HepG2 (cell line): ENCODE data around the gene PIN4. TPM values are rescaled to one million over a fixed set of nuclear protein-coding genes. Genes with fewer than 3 reads are reported as not detected.

Source experiments
- ATAC-seq: fragments of 200-7000 bp; cut with Tn5 transposase; 3 replicates; pipeline ENCODE4 v1.9.1; 2020; ENCODE audit warnings: mild to moderate bottlenecking, moderate library complexity
- BruUV-seq: library from RNA; stranded (reverse); fragments of 400-500 nt; replicated peaks from 2 replicates; lab custom pipeline; 2021; lab: Mats Ljungman, UMichigan
- CTCF ChIA-PET: fragments of 300-600 bp; formaldehyde crosslinking; extraction: SDS; loops from one replicate; lab custom pipeline; 2021; ENCODE audit warnings: low total read pairs, inconsistent platforms, low intra/inter-chr PET ratio; lab: Yijun Ruan, JAX
- POLR2A ChIA-PET: fragments of 350-600 bp; sonication (Branson Sonifier 250); formaldehyde crosslinking; loops from one replicate; lab custom pipeline; 2020; ENCODE audit warnings: antibody characterized with exemption, inconsistent platforms; lab: Yijun Ruan, JAX
- DNase-seq: peaks from one replicate; pipeline ENCODE4 v3.0.0-alpha.2; 2015; ENCODE audit warnings: low spot score
- FAIRE-seq: peaks from 3 replicates; lab custom pipeline; 2011; peaks lifted over from hg19 to GRCh38; lab: Jason Lieb, UNC
- H2AFZ ChIP-seq: one replicate; pipeline ENCODE4 v1.6.1; 2011; ENCODE audit warnings: low read length, inconsistent platforms
- H3K27ac ChIP-seq: fragments of 300-600 bp; 3 replicates; pipeline ENCODE4 v1.8.0; 2011; ENCODE audit warnings: mixed run types, mild to moderate bottlenecking, mixed read lengths, low read length, inconsistent platforms; ENCODE audit not compliant: insufficient read depth; ENCODE audit errors: extremely low read length
- H3K27me3 ChIP-seq, 2 experiments: fragments of 200-600 bp in 1 of 2; 2 replicates in 1 of 2; 3 replicates in 1 of 2; pipeline versions ENCODE4 v1.6.0 to v1.8.0; 2011; ENCODE audit warnings: low read length in 2 of 2, mild to moderate bottlenecking in 2 of 2, moderate library complexity in 2 of 2, inconsistent platforms in 1 of 2; ENCODE audit not compliant: insufficient read depth in 2 of 2, control insufficient read depth in 1 of 2
- H3K36me3 ChIP-seq, 2 experiments: fragments of 200-600 bp in 1 of 2; replicated peaks in 1 of 2; 2 replicates in 1 of 2; 3 replicates in 1 of 2; pipeline versions ENCODE4 v1.5.1 to v1.8.0; 2011; ENCODE audit warnings: low read length in 2 of 2, inconsistent platforms in 1 of 2; ENCODE audit not compliant: insufficient read depth in 2 of 2, control insufficient read depth in 1 of 2
- H3K4me1 ChIP-seq: 2 replicates; pipeline ENCODE4 v1.5.1; 2012; ENCODE audit warnings: low read length, inconsistent platforms; ENCODE audit not compliant: insufficient read depth
- H3K4me2 ChIP-seq: 2 replicates; pipeline ENCODE4 v1.6.0; 2011; ENCODE audit warnings: low read depth, low read length, inconsistent platforms
- H3K4me3 ChIP-seq, 3 experiments: fragments of 200-600 bp in 1 of 3; sonication (generic), shearing (Covaris generic) in 1 of 3; replicated peaks in 1 of 3; 2 replicates each; pipeline ENCODE4 v1.5.1; 2011 to 2016; ENCODE audit warnings: low read length in 3 of 3, inconsistent platforms in 2 of 3, low read depth in 2 of 3, mild to moderate bottlenecking in 2 of 3, control low read depth in 1 of 3, mixed read lengths in 1 of 3; ENCODE audit not compliant: insufficient read depth in 1 of 3
- H3K79me2 ChIP-seq: one replicate; pipeline ENCODE4 v1.6.1; 2011; ENCODE audit warnings: low read length, inconsistent platforms; ENCODE audit not compliant: insufficient read depth
- H3K9ac ChIP-seq: 2 replicates; pipeline ENCODE4 v1.6.0; 2011; ENCODE audit warnings: mild to moderate bottlenecking, low read depth, low read length, inconsistent platforms; ENCODE audit not compliant: insufficient read depth
- H3K9me3 ChIP-seq: 2 replicates; pipeline ENCODE4 v1.5.1; 2012; ENCODE audit warnings: mild to moderate bottlenecking, low read length
- H4K20me1 ChIP-seq: 2 replicates; pipeline ENCODE4 v1.6.0; 2011; ENCODE audit warnings: inconsistent platforms, mild to moderate bottlenecking, low read length, moderate library complexity; ENCODE audit not compliant: insufficient read depth
- CEBPB ChIP-seq: IDR thresholded peaks from 2 replicates; pipeline ENCODE4 v1.6.1; 2011; ENCODE audit warnings: low read depth, low read length, improper control_type of control experiment, borderline replicate concordance
- CHD4 ChIP-seq: fragments of 200-600 bp; sonication (generic); IDR thresholded peaks from 2 replicates; pipeline ENCODE4 v1.7.0; 2017; ENCODE audit warnings: mild to moderate bottlenecking, low read length, borderline replicate concordance
- E2F2 ChIP-seq: sonication (generic); formaldehyde crosslinking; IDR thresholded peaks from 2 replicates; pipeline ENCODE4 v1.4.0; 2020; ENCODE audit warnings: missing genetic modification reagents, borderline replicate concordance
- ETS1 ChIP-seq: sonication (generic); formaldehyde crosslinking; IDR thresholded peaks from 2 replicates; pipeline ENCODE4 v1.4.0; 2020; ENCODE audit warnings: missing genetic modification reagents
- FOXM1 ChIP-seq: sonication (generic); formaldehyde crosslinking; IDR thresholded peaks from 2 replicates; pipeline ENCODE4 v1.5.0; 2020; ENCODE audit warnings: missing genetic modification reagents
- GATAD1 ChIP-seq: IDR thresholded peaks from 2 replicates; pipeline ENCODE4 v1.6.1; 2016; ENCODE audit warnings: missing genetic modification reagents, missing compliant biosample characterization
- HHEX ChIP-seq: IDR thresholded peaks from 2 replicates; pipeline ENCODE4 v1.6.1; 2016; ENCODE audit warnings: control low read depth
- HNF4G ChIP-seq, 2 experiments: sonication (generic) in 1 of 2; formaldehyde crosslinking in 1 of 2; IDR thresholded peaks; 2 replicates each; pipeline versions ENCODE4 v1.4.0 to v1.6.1; 2011 to 2020; ENCODE audit warnings: borderline replicate concordance in 2 of 2, low read depth in 2 of 2, mild to moderate bottlenecking in 2 of 2, low read length in 1 of 2, missing genetic modification reagents in 1 of 2, moderate library complexity in 1 of 2
- MIER3 ChIP-seq: IDR thresholded peaks from 2 replicates; pipeline ENCODE4 v1.6.1; 2016; ENCODE audit warnings: missing compliant biosample characterization, borderline replicate concordance
- PLRG1 ChIP-seq: fragments of 450-650 bp; conservative IDR thresholded peaks from 2 replicates; pipeline ENCODE4 v1.6.1; 2016
- SOX6 ChIP-seq, 2 experiments: fragments of 450-650 bp in 1 of 2; sonication (generic) in 1 of 2; formaldehyde crosslinking in 1 of 2; IDR thresholded peaks; 2 replicates each; pipeline versions ENCODE4 v1.4.0 to v1.6.1; 2017 to 2020; ENCODE audit warnings: antibody characterized with exemption in 1 of 2, mild to moderate bottlenecking in 1 of 2, missing genetic modification reagents in 1 of 2
- ZMYM3 ChIP-seq: sonication (generic); formaldehyde crosslinking; IDR thresholded peaks from 2 replicates; pipeline ENCODE4 v1.5.1; 2020; ENCODE audit warnings: mild to moderate bottlenecking, missing genetic modification reagents
- ZNF496 ChIP-seq: sonication (generic); formaldehyde crosslinking; IDR thresholded peaks from 2 replicates; pipeline ENCODE4 v1.8.1; 2023; ENCODE audit warnings: mild to moderate bottlenecking, moderate library complexity, missing genetic modification reagents; ENCODE audit not compliant: insufficient replicate concordance
- ZNF501 ChIP-seq: sonication (generic); formaldehyde crosslinking; IDR thresholded peaks from 2 replicates; pipeline ENCODE4 v1.5.1; 2020; ENCODE audit warnings: mild to moderate bottlenecking, moderate library complexity, missing genetic modification reagents
- ZNF644 ChIP-seq: IDR thresholded peaks from 2 replicates; pipeline ENCODE4 v1.6.1; 2016; ENCODE audit warnings: low read depth
- WGBS: methylation state at CpG from one replicate; pipeline ENCODE4 v1.1.6; 2017; ENCODE audit warnings: low lambda C conversion rate; 5-methylcytosine and 5-hydroxymethylcytosine counted together
- in situ Hi-C: cut with HindIII; loops from 2 replicates; pipeline ENCODE4 v1.10.0; 2017; ENCODE audit warnings: low pct_unique_long_range_greater_than_20kb; ENCODE audit not compliant: extremely low pct_ligation_motif_present
- intact Hi-C: fragments of 100-400 bp; cut with micrococcal nuclease; formaldehyde crosslinking; loops from one replicate; pipeline ENCODE4 v1.10.0; 2022; ENCODE audit not compliant: unreplicated experiment
- polyA plus RNA-seq, 8 experiments: library from polyadenylated mRNA; depleted of rRNA in 3 of 8; stranded (reverse) in 7 of 8; unstranded in 1 of 8; fragments of >200 nt; fragmentation: Illumina TruSeq in 4 of 8; extraction: Trizol in 4 of 8; gene quantifications; 2 replicates each; pipeline versions ENCODE4 v1.2.1 to v1.2.3, GENCODE V29; 2011 to 2016; ENCODE audit warnings: low read depth in 4 of 8, missing spikeins in 1 of 8, mixed read lengths in 1 of 8; ENCODE audit not compliant: insufficient read depth in 1 of 8
- total RNA-seq, 5 experiments: library from RNA; depleted of rRNA; stranded (reverse); fragments of >200 nt; fragmentation: Illumina TruSeq; extraction: Trizol; gene quantifications; 2 replicates each; pipeline ENCODE4 v1.2.3, GENCODE V29; 2016; ENCODE audit warnings: low read depth in 1 of 5

The PIN4 gene
- total and polyA plus RNA-seq, 2 of the 13 experiments (the other 11 are each of a cell fraction or from before 2014, with no cell fraction given): 12.6 to 29.5 TPM

- TF ChIP-seq FOXM1 (CRISPR knock-in tag) (no peak), HNF4G (IDR thresholded peaks at IDR 0.05; ENCODE audit: borderline replicate concordance, low read depth, low read length) (no peak), HNF4G (CRISPR knock-in tag; IDR thresholded peaks at IDR 0.05; ENCODE audit: borderline replicate concordance, low read depth) (no peak), HHEX (CRISPR knock-in tag) (no peak)
- no peaks in the 10 kb centered on the region for H3K36me3 ChIP-seq
- no peaks in the 10 kb centered on the region for H4K20me1 ChIP-seq
- DNase-seq (no peak), ATAC-seq (no peak), FAIRE-seq (no peak)
- H3K27me3 ChIP-seq: peaks cover 0 to 1% of the 10 kb centered on the region in 2 experiments; a peak in 1 of 5 replicates
- in situ Hi-C loops: no loop called here
- 0% methylated on average over 5 of the region's 9 CpGs for WGBS
- ChIA-PET POLR2A (no interaction called here), CTCF (no interaction called here)
- no peaks in the 10 kb centered on the region for H3K9me3 ChIP-seq
- H2AFZ ChIP-seq: no peak overlapping the region
- intact Hi-C loops: no loop called here
- no peaks in the 10 kb centered on the region for H3K4me1 ChIP-seq
- no peak overlapping the region for H3K4me2 ChIP-seq
- no peak overlapping the region for H3K4me3 ChIP-seq
- no peak overlapping the region for H3K27ac ChIP-seq
- no peaks in the 10 kb centered on the region for H3K79me2 ChIP-seq
- no TSS peak for BruUV-seq
- no peak overlapping the region for H3K9ac ChIP-seq
Observed at GRCh38 chrX:72137846-72138495, 43.6 kb upstream of the PIN4 start.

GRCh38 chrX:72139538-72139937 is 42.0 kb upstream of the PIN4 start:
- POLR2A ChIA-PET: no interaction called here
- no peaks in the 10 kb centered on the region for H3K27me3 ChIP-seq
- TF ChIP-seq ZNF496 (CRISPR knock-in tag) (no peak), CHD4 (no peak), CEBPB (no peak), MIER3 (no peak), E2F2 (CRISPR knock-in tag) (no peak), SOX6 (IDR thresholded peaks at IDR 0.05) (no peak), SOX6 (CRISPR knock-in tag; IDR thresholded peaks at IDR 0.05) (no peak), PLRG1 (no peak), ZNF644 (CRISPR knock-in tag) (no peak), GATAD1 (no peak), ETS1 (no peak), ZNF501 (CRISPR knock-in tag) (no peak), ZMYM3 (CRISPR knock-in tag) (no peak)

More at GRCh38 chrX:72139538-72139937, 42.0 kb upstream of the PIN4 start:
- Histone ChIP-seq H3K79me2 (no peaks in the 10 kb centered on the region), H3K36me3 (no peaks in the 10 kb centered on the region), H3K9ac (no peak overlapping the region), H3K27ac (no peak overlapping the region), H2AFZ (no peak overlapping the region), H3K4me3 (no peak overlapping the region), H4K20me1 (no peaks in the 10 kb centered on the region), H3K4me2 (no peak overlapping the region), H3K9me3 (no peaks in the 10 kb centered on the region), H3K4me1 (no peaks in the 10 kb centered on the region)
- no peak for FAIRE-seq
- intact Hi-C loops: no loop called here
- in situ Hi-C loops: no loop called here
- no TSS peak for BruUV-seq
- CTCF ChIA-PET: no interaction called here
- no peak for ATAC-seq
- WGBS: 64% methylated on average over 6 of the region's 8 CpGs
- no peak for DNase-seq
